Measurements from ENCODE around the gene SNRPD2. TPM values are rescaled to one million over a fixed set of nuclear protein-coding genes. Genes with fewer than 3 reads are reported as not detected.
A peak's percentile ranks its signal among the peaks of the same experiment; 100 is the strongest.
"Not testable (repeated sequence)": the region's sequence is repeated elsewhere in the genome, so short reads cannot be mapped to it uniquely, and the experiment has no call there.

SNRPD2 gene
- total RNA-seq, 4 donors from 2014 or later: 113 to 201 (median 152) TPM

GRCh38 chr19:45692187-45693105, 693 bp upstream of the SNRPD2 start, which contains the start of gene QPCTL:
TSS of gene QPCTL (plus strand) at chr19:45692666. CDS start at chr19:45692704, 38 bp downstream.
- peaks cover 0 to 26% (median 10%) of the 10 kb centered on the region in 3 donors for H3K4me1 ChIP-seq
- 2% methylated on average over 16 of the region's 70 CpGs; no CpG with 5 or more reads in 1 of the 2 donors for WGBS, 2 donors (ENCODE audit: low coverage in 1 of 2)

DNA sequence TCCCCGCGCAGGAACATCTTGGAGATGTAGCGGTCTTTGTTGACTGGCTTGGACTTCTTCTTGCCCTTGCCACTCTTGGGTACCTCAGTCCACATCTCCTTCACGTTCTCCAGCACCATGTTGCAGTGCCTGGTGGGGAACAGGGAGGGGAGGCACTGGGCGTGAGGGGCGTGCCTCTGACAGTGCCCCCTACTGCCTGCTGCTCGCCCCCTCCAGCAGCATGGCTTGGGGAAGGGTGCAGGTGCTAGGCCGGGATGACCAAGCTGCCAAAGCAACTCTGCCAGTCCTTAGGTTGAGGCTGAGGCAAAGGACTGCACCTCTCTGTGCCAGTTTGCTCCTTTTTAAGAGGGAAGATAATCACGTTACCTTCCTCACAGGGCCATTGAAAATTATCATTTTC, 4.2 kb downstream of the SNRPD2 start:
- no peak overlapping the region for H3K4me3 ChIP-seq
- WGBS, 2 donors (ENCODE audit: low coverage in 1 of 2): 75% methylated on average over 4 of the region's 9 CpGs; no CpG with 5 or more reads in 1 of the 2 donors
- peaks cover 0 to 61% of the 10 kb centered on the region in 2 donors for H3K36me3 ChIP-seq
- ATAC-seq: no peak
- H3K27me3 ChIP-seq: no peaks in the 10 kb centered on the region
- H3K4me1 ChIP-seq: peaks cover 0 to 12% (median 6%) of the 10 kb centered on the region in 3 donors
- TF ChIP-seq CTCF (IDR thresholded peaks at IDR 0.05) (no peak), POLR2A (IDR thresholded peaks at IDR 0.05) (no peak), POLR2AphosphoS5 (IDR thresholded peaks at IDR 0.05) (no peak), EP300 (IDR thresholded peaks at IDR 0.05) (no peak)
- no peaks in the 10 kb centered on the region for H3K9me3 ChIP-seq
- H3K27ac ChIP-seq: no peak overlapping the region

More at GRCh38 chr19:45692187-45693105, 693 bp upstream of the SNRPD2 start, which contains the start of gene QPCTL:
- peak; percentile 95 for ATAC-seq
- TF ChIP-seq POLR2A (IDR thresholded peaks at IDR 0.05) (peak; percentile 51 to 56), EP300 (IDR thresholded peaks at IDR 0.05) (no peak), POLR2AphosphoS5 (IDR thresholded peaks at IDR 0.05) (peak; percentile 53), CTCF (IDR thresholded peaks at IDR 0.05) (no peak)
- Histone ChIP-seq H3K4me3 (peak within 1 kb of the TSS; percentile 82 to 86), H3K36me3 (peaks cover 0 to 39% of the 10 kb centered on the region in 2 donors), H3K27me3 (no peaks in the 10 kb centered on the region), H3K27ac (peak within 1 kb of the TSS; percentile 73 to 97 (median 94)), H3K9me3 (no peaks in the 10 kb centered on the region)

DNA sequence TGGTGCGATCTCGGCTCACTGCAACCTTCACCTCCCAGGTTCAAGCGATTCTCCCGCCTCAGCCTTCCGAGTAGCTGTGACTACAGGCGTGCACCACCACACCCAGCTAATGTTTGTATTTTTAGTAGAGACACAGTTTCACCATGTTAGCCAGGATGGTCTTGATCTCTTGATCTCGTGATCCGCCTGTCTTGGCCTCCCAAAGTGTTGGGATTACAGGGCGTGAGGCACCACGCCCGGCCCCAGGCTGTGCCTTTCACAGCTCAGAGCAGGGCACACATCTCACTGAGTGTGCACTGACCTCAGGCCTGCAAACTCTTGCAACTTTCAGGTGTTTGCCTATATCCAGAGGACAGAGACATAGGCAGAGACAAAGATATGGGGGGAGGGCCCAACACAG, 6.7 kb downstream of the SNRPD2 start:
- H3K9me3 ChIP-seq, H3K27ac ChIP-seq, ATAC-seq, H3K4me3 ChIP-seq, H3K27me3 ChIP-seq: not testable (repeated sequence)
- WGBS, 2 donors (ENCODE audit: low coverage in 1 of 2): 93% methylated on average over 5 of the region's 11 CpGs; no CpG with 5 or more reads in 1 of the 2 donors
- H3K36me3 ChIP-seq: peaks cover 0 to 61% of the 10 kb centered on the region in 2 donors
- peaks cover 0 to 15% (median 0%) of the 10 kb centered on the region in 3 donors for H3K4me1 ChIP-seq

GRCh38 chr19:45682908-45683307, 8.8 kb downstream of the SNRPD2 start:
- peaks cover 26% of the 10 kb centered on the region for H3K27me3 ChIP-seq
- TF ChIP-seq POLR2AphosphoS5 (IDR thresholded peaks at IDR 0.05) (no peak), EP300 (IDR thresholded peaks at IDR 0.05) (no peak), CTCF (IDR thresholded peaks at IDR 0.05) (no peak), POLR2A (IDR thresholded peaks at IDR 0.05) (no peak)
- 54 to 86% methylated on average over 4 to 5 of the region's 5 CpGs for WGBS, 2 donors (ENCODE audit: low coverage in 1 of 2)
- no peaks in the 10 kb centered on the region for H3K9me3 ChIP-seq
- no peak overlapping the region for H3K4me3 ChIP-seq
- H3K36me3 ChIP-seq: peaks cover 0 to 46% of the 10 kb centered on the region in 2 donors
- H3K27ac ChIP-seq: peak overlapping the region in 1 of 4 donors; percentile 84
- no peak for ATAC-seq
- H3K4me1 ChIP-seq: peaks cover 0 to 20% (median 0%) of the 10 kb centered on the region in 3 donors

GRCh38 chr19:45682117-45682516, 9.6 kb downstream of the SNRPD2 start:
- H3K4me1 ChIP-seq: peaks cover 0 to 28% (median 4%) of the 10 kb centered on the region in 3 donors
- peaks cover 0 to 38% of the 10 kb centered on the region in 2 donors for H3K36me3 ChIP-seq
- H3K4me3 ChIP-seq: peak overlapping the region in 1 of 2 donors; percentile 51
- peaks cover 34% of the 10 kb centered on the region for H3K27me3 ChIP-seq
- no peak for ATAC-seq
- H3K27ac ChIP-seq: peak overlapping the region in 3 of 4 donors; percentile 81 to 84 (median 82)
- no peak for TF ChIP-seq EP300 (IDR thresholded peaks at IDR 0.05)
- TF ChIP-seq POLR2AphosphoS5 (IDR thresholded peaks at IDR 0.05): no peak
- TF ChIP-seq POLR2A (IDR thresholded peaks at IDR 0.05): no peak
- no peak for TF ChIP-seq CTCF (IDR thresholded peaks at IDR 0.05)
- WGBS, 2 donors (ENCODE audit: low coverage in 1 of 2): 67 to 68% methylated on average over 8 of the region's 8 CpGs
- H3K9me3 ChIP-seq: no peaks in the 10 kb centered on the region

All from gastroesophageal sphincter (tissue), 4 donors.